Activated naive CD8-positive, alpha-beta T cell treated with anti-CD3 and anti-CD28 coated beads, Interleukin-2, amount 50 U/mL, for 24 hours (primary cell): ENCODE data around the gene PTPN14.

Experiments
- ATAC-seq: fragments of 150-1000 bp; cut with Tn5 transposase; one replicate; pipeline ENCODE4 v1.10.0; 2021
- DNase-seq: peaks from one replicate; pipeline ENCODE4 v3.0.0; 2021
- H3K27ac Mint-ChIP-seq: one replicate; pipeline ENCODE4 v1.8.0; 2021; ENCODE audit warnings: mild to moderate bottlenecking, mixed read lengths
- H3K27me3 Mint-ChIP-seq: one replicate; pipeline ENCODE4 v1.8.0; 2021; ENCODE audit warnings: mixed read lengths
- H3K36me3 Mint-ChIP-seq: one replicate; pipeline ENCODE4 v1.8.0; 2021; ENCODE audit warnings: low read depth, mixed read lengths
- H3K4me1 Mint-ChIP-seq: one replicate; pipeline ENCODE4 v1.8.0; 2021; ENCODE audit warnings: mixed read lengths
- H3K4me3 Mint-ChIP-seq: one replicate; pipeline ENCODE4 v1.8.0; 2021; ENCODE audit warnings: mild to moderate bottlenecking, moderate library complexity, mixed read lengths
- H3K9me3 Mint-ChIP-seq: one replicate; pipeline ENCODE4 v1.8.0; 2021; ENCODE audit warnings: mixed read lengths

The PTPN14 gene

GRCh38 chr1:214423045-214423444 lies 128.4 kb downstream of the PTPN14 start:
- H3K4me1 Mint-ChIP-seq = peaks cover 26% of the 10 kb centered on the region
- ATAC-seq = no peak
- peaks cover 3% of the 10 kb centered on the region for H3K27me3 Mint-ChIP-seq
- no peak for DNase-seq
- no peak overlapping the region for H3K27ac Mint-ChIP-seq
- no peak overlapping the region for H3K4me3 Mint-ChIP-seq
- H3K36me3 Mint-ChIP-seq = no peaks in the 10 kb centered on the region
- H3K9me3 Mint-ChIP-seq = peaks cover 5% of the 10 kb centered on the region

- ATAC-seq (no peak), DNase-seq (no peak)
- H3K4me1 Mint-ChIP-seq = peaks cover 17% of the 10 kb centered on the region
- no peak overlapping the region for H3K4me3 Mint-ChIP-seq
- peaks cover 3% of the 10 kb centered on the region for H3K27me3 Mint-ChIP-seq
- no peak overlapping the region for H3K27ac Mint-ChIP-seq
- peaks cover 5% of the 10 kb centered on the region for H3K9me3 Mint-ChIP-seq
- H3K36me3 Mint-ChIP-seq = no peaks in the 10 kb centered on the region
Measured at GRCh38 chr1:214422137-214422671, 129.2 kb downstream of the PTPN14 start.

GRCh38 chr1:214420833-214421232 lies 130.6 kb downstream of the PTPN14 start:
- DNase-seq (no peak), ATAC-seq (no peak)
- Mint-ChIP-seq H3K4me3 (no peak overlapping the region), H3K27me3 (peaks cover 3% of the 10 kb centered on the region), H3K27ac (no peak overlapping the region), H3K4me1 (peaks cover 8% of the 10 kb centered on the region), H3K36me3 (no peaks in the 10 kb centered on the region), H3K9me3 (peaks cover 5% of the 10 kb centered on the region)

GRCh38 chr1:214420341-214420740 lies 131.1 kb downstream of the PTPN14 start:
- no peaks in the 10 kb centered on the region for H3K36me3 Mint-ChIP-seq
- ATAC-seq = no peak
- H3K4me3 Mint-ChIP-seq = no peak overlapping the region
- no peak for DNase-seq
- H3K4me1 Mint-ChIP-seq = peaks cover 8% of the 10 kb centered on the region
- peaks cover 5% of the 10 kb centered on the region for H3K9me3 Mint-ChIP-seq
- peaks cover 5% of the 10 kb centered on the region for H3K27me3 Mint-ChIP-seq
- no peak overlapping the region for H3K27ac Mint-ChIP-seq

- H3K27ac Mint-ChIP-seq = no peak overlapping the region
- H3K4me1 Mint-ChIP-seq = peaks cover 8% of the 10 kb centered on the region
- no peaks in the 10 kb centered on the region for H3K36me3 Mint-ChIP-seq
- H3K4me3 Mint-ChIP-seq = no peak overlapping the region
- no peak for ATAC-seq
- no peak for DNase-seq
- H3K9me3 Mint-ChIP-seq = peaks cover 5% of the 10 kb centered on the region
- peaks cover 3% of the 10 kb centered on the region for H3K27me3 Mint-ChIP-seq
Measured at GRCh38 chr1:214419650-214420049, 131.8 kb downstream of the PTPN14 start.

GRCh38 chr1:214418391-214418790 lies 133.0 kb downstream of the PTPN14 start:
- H3K4me3 Mint-ChIP-seq = no peak overlapping the region
- no peak for ATAC-seq
- H3K36me3 Mint-ChIP-seq = no peaks in the 10 kb centered on the region
- DNase-seq = no peak
- peaks cover 5% of the 10 kb centered on the region for H3K9me3 Mint-ChIP-seq
- peaks cover 3% of the 10 kb centered on the region for H3K27me3 Mint-ChIP-seq
- H3K4me1 Mint-ChIP-seq = peaks cover 8% of the 10 kb centered on the region
- no peak overlapping the region for H3K27ac Mint-ChIP-seq

GRCh38 chr1:214417545-214418210 lies 133.7 kb downstream of the PTPN14 start:
- DNase-seq (no peak), ATAC-seq (no peak)
- Mint-ChIP-seq H3K27me3 (peaks cover 2% of the 10 kb centered on the region), H3K27ac (no peak overlapping the region), H3K4me1 (peaks cover 8% of the 10 kb centered on the region), H3K9me3 (peaks cover 5% of the 10 kb centered on the region), H3K36me3 (no peaks in the 10 kb centered on the region), H3K4me3 (no peak overlapping the region)

GRCh38 chr1:214416858-214417257 lies 134.5 kb downstream of the PTPN14 start:
- H3K9me3 Mint-ChIP-seq = peaks cover 4% of the 10 kb centered on the region
- H3K4me3 Mint-ChIP-seq = no peak overlapping the region
- no peaks in the 10 kb centered on the region for H3K36me3 Mint-ChIP-seq
- H3K27me3 Mint-ChIP-seq = peaks cover 2% of the 10 kb centered on the region
- ATAC-seq (no peak), DNase-seq (no peak)
- H3K4me1 Mint-ChIP-seq = peaks cover 8% of the 10 kb centered on the region
- H3K27ac Mint-ChIP-seq = no peak overlapping the region

- Mint-ChIP-seq H3K27me3 (peaks cover 2% of the 10 kb centered on the region), H3K9me3 (no peaks in the 10 kb centered on the region), H3K4me3 (no peak overlapping the region), H3K36me3 (no peaks in the 10 kb centered on the region), H3K4me1 (peaks cover 8% of the 10 kb centered on the region), H3K27ac (no peak overlapping the region)
- DNase-seq = no peak
- no peak for ATAC-seq
Measured at GRCh38 chr1:214416417-214416816, 135.0 kb downstream of the PTPN14 start.

- H3K9me3 Mint-ChIP-seq = peaks cover 6% of the 10 kb centered on the region
- ATAC-seq (no peak), DNase-seq (no peak)
- H3K27ac Mint-ChIP-seq = no peak overlapping the region
- H3K36me3 Mint-ChIP-seq = no peaks in the 10 kb centered on the region
- H3K4me3 Mint-ChIP-seq = no peak overlapping the region
- peaks cover 8% of the 10 kb centered on the region for H3K4me1 Mint-ChIP-seq
- peaks cover 2% of the 10 kb centered on the region for H3K27me3 Mint-ChIP-seq
Measured at GRCh38 chr1:214415131-214415530, 136.3 kb downstream of the PTPN14 start.

GRCh38 chr1:214414691-214415090 lies 136.7 kb downstream of the PTPN14 start:
- Mint-ChIP-seq H3K27ac (no peak overlapping the region), H3K36me3 (no peaks in the 10 kb centered on the region), H3K4me1 (peaks cover 8% of the 10 kb centered on the region), H3K4me3 (no peak overlapping the region), H3K9me3 (peaks cover 6% of the 10 kb centered on the region), H3K27me3 (peaks cover 2% of the 10 kb centered on the region)
- ATAC-seq = no peak
- DNase-seq = no peak

GRCh38 chr1:214413315-214413714 lies 138.1 kb downstream of the PTPN14 start:
- no peak for ATAC-seq
- Mint-ChIP-seq H3K36me3 (no peaks in the 10 kb centered on the region), H3K9me3 (peaks cover 6% of the 10 kb centered on the region), H3K27me3 (peaks cover 2% of the 10 kb centered on the region), H3K4me3 (no peak overlapping the region), H3K4me1 (peaks cover 2% of the 10 kb centered on the region), H3K27ac (no peak overlapping the region)
- DNase-seq = no peak

- ATAC-seq (no peak), DNase-seq (no peak)
- H3K27me3 Mint-ChIP-seq = no peaks in the 10 kb centered on the region
- H3K4me3 Mint-ChIP-seq = no peak overlapping the region
- H3K4me1 Mint-ChIP-seq = peaks cover 20% of the 10 kb centered on the region
- H3K36me3 Mint-ChIP-seq = no peaks in the 10 kb centered on the region
- no peaks in the 10 kb centered on the region for H3K9me3 Mint-ChIP-seq
- H3K27ac Mint-ChIP-seq = no peak overlapping the region
Measured at GRCh38 chr1:214404571-214405213, 146.7 kb downstream of the PTPN14 start.

GRCh38 chr1:214404154-214404553 lies 147.2 kb downstream of the PTPN14 start:
- Mint-ChIP-seq H3K27ac (no peak overlapping the region), H3K4me1 (peaks cover 25% of the 10 kb centered on the region), H3K4me3 (no peak overlapping the region), H3K9me3 (no peaks in the 10 kb centered on the region), H3K36me3 (no peaks in the 10 kb centered on the region), H3K27me3 (no peaks in the 10 kb centered on the region)
- ATAC-seq (no peak), DNase-seq (no peak)

- Mint-ChIP-seq H3K27me3 (no peaks in the 10 kb centered on the region), H3K27ac (no peak overlapping the region), H3K4me1 (peaks cover 25% of the 10 kb centered on the region), H3K9me3 (no peaks in the 10 kb centered on the region), H3K36me3 (no peaks in the 10 kb centered on the region), H3K4me3 (no peak overlapping the region)
- ATAC-seq (no peak), DNase-seq (no peak)
Measured at GRCh38 chr1:214403431-214403830, 148.0 kb downstream of the PTPN14 start.
